Stimulated activated CD8-positive, alpha-beta memory T cell treated with anti-CD3 and anti-CD28 coated beads, Interleukin-7, amount 100 ng/mL, for 1 hour (primary cell): ENCODE measurements around the gene CCDC85A.
A peak's percentile ranks its signal among the peaks of the same experiment; 100 is the strongest.
"Not testable (repeated sequence)": the region's sequence is repeated elsewhere in the genome, so short reads cannot be mapped to it uniquely, and the experiment has no call there.

Source experiments
- DNase-seq, 2 donors: peaks; one replicate each; pipeline ENCODE4 v3.0.0-alpha.2; 2020; ENCODE audit warnings: low read depth in 2 of 2

Gene CCDC85A

GRCh38 chr2:56183643-56184499 lies at the start of gene CCDC85A:
Gene CCDC85A, plus strand, starts transcription at chr2:56183990. Its CDS starts 635 bp downstream, at chr2:56184625.
- peak in 1 of 2 donors; percentile 15 for DNase-seq

GRCh38 chr2:56134861-56135260 lies 48.9 kb upstream of the CCDC85A start:
- DNase-seq, result no peak

GRCh38 chr2:56142497-56143061 lies 41.2 kb upstream of the CCDC85A start:
- DNase-seq, result not testable (repeated sequence)

GRCh38 chr2:56147907-56148306 lies 35.9 kb upstream of the CCDC85A start:
- no peak for DNase-seq

GRCh38 chr2:56148825-56149224 lies 35.0 kb upstream of the CCDC85A start:
- DNase-seq, result no peak

- DNase-seq, result no peak
Observed at GRCh38 chr2:56151841-56152240, 31.9 kb upstream of the CCDC85A start.

GRCh38 chr2:56155188-56155587 lies 28.6 kb upstream of the CCDC85A start:
- no peak for DNase-seq

GRCh38 chr2:56159875-56160274 lies 23.9 kb upstream of the CCDC85A start:
- not testable (repeated sequence) for DNase-seq

GRCh38 chr2:56167616-56168562 lies 15.9 kb upstream of the CCDC85A start:
- no peak for DNase-seq

GRCh38 chr2:56169521-56169920 lies 14.3 kb upstream of the CCDC85A start:
- DNase-seq, result no peak

- no peak for DNase-seq
Observed at GRCh38 chr2:56170504-56170903, 13.3 kb upstream of the CCDC85A start.

- no peak for DNase-seq
Observed at GRCh38 chr2:56170988-56171387, 12.8 kb upstream of the CCDC85A start.

- no peak for DNase-seq
Observed at GRCh38 chr2:56175779-56176178, 8.0 kb upstream of the CCDC85A start.

GRCh38 chr2:56177420-56178220 lies 6.2 kb upstream of the CCDC85A start:
- no peak for DNase-seq

- DNase-seq, result no peak
Observed at GRCh38 chr2:56179931-56180330, 3.9 kb upstream of the CCDC85A start.

GRCh38 chr2:56182420-56182819 lies 1.4 kb upstream of the CCDC85A start:
- DNase-seq, result no peak

GRCh38 chr2:56184500-56185011 lies 766 bp downstream of the CCDC85A start:
- DNase-seq, result no peak

GRCh38 chr2:56185101-56185581 lies 1.4 kb downstream of the CCDC85A start:
- DNase-seq, result no peak

- no peak for DNase-seq
Observed at GRCh38 chr2:56185582-56186046, 1.8 kb downstream of the CCDC85A start.

- no peak for DNase-seq
Observed at GRCh38 chr2:56191617-56192016, 7.8 kb downstream of the CCDC85A start.
